Measurements from ENCODE around the gene INAFM2. TPM values are rescaled to one million over a fixed set of nuclear protein-coding genes. Genes with fewer than 3 reads are reported as not detected.

The INAFM2 gene
- total RNA-seq, 4 donors from 2014 or later, result 13.8 to 25.9 (median 20.5) TPM

GRCh38 chr15:40344631-40345120 lies 21.2 kb downstream of the INAFM2 start:
- TF ChIP-seq CTCF (IDR thresholded peaks at IDR 0.05), result peak; percentile 75 to 83 (median 77)
- no peak for TF ChIP-seq POLR2A (IDR thresholded peaks at IDR 0.05)
- no peaks in the 10 kb centered on the region for H3K9me3 ChIP-seq
- no peak for DNase-seq (ENCODE audit: low spot score in 2 of 2)
- H3K36me3 ChIP-seq, result no peaks in the 10 kb centered on the region
- no peaks in the 10 kb centered on the region for H3K27me3 ChIP-seq
- peaks cover 0 to 73% (median 25%) of the 10 kb centered on the region in 4 donors for H3K4me1 ChIP-seq
- H3K27ac ChIP-seq, result peak overlapping the region in 2 of 4 donors; percentile 2 to 76
- H3K4me3 ChIP-seq, result no peak overlapping the region
- 44 to 45% methylated on average over 14 to 15 of the region's 15 CpGs for WGBS, 2 donors

- whole genome bisulfite sequencing, 2 donors, result 59 to 67% methylated on average over 10 of the region's 10 CpGs
- H3K9me3 ChIP-seq, result no peaks in the 10 kb centered on the region
- H3K27me3 ChIP-seq, result no peaks in the 10 kb centered on the region
- peaks cover 0 to 66% (median 18%) of the 10 kb centered on the region in 4 donors for H3K4me1 ChIP-seq
- TF ChIP-seq POLR2A (IDR thresholded peaks at IDR 0.05) (no peak), CTCF (IDR thresholded peaks at IDR 0.05) (no peak), EP300 (IDR thresholded peaks at IDR 0.05) (no peak)
- DNase-seq (ENCODE audit: low spot score in 2 of 2), result no peak
- H3K36me3 ChIP-seq, result no peaks in the 10 kb centered on the region
- no peak overlapping the region for H3K4me3 ChIP-seq
- peak overlapping the region in 2 of 4 donors; percentile 46 to 76 for H3K27ac ChIP-seq
Observed at GRCh38 chr15:40345225-40345866, 21.9 kb downstream of the INAFM2 start.

- 84 to 85% methylated on average over 4 to 5 of the region's 6 CpGs for WGBS, 2 donors
- Histone ChIP-seq H3K27ac (peak overlapping the region in 2 of 4 donors; percentile 46 to 76), H3K9me3 (no peaks in the 10 kb centered on the region), H3K36me3 (no peaks in the 10 kb centered on the region), H3K27me3 (no peaks in the 10 kb centered on the region), H3K4me3 (no peak overlapping the region), H3K4me1 (peaks cover 0 to 60% (median 14%) of the 10 kb centered on the region in 4 donors)
- TF ChIP-seq EP300 (IDR thresholded peaks at IDR 0.05) (no peak), POLR2A (IDR thresholded peaks at IDR 0.05) (no peak), CTCF (IDR thresholded peaks at IDR 0.05) (no peak)
- no peak for DNase-seq (ENCODE audit: low spot score in 2 of 2)
Observed at GRCh38 chr15:40345867-40346578, 22.5 kb downstream of the INAFM2 start.

- no peaks in the 10 kb centered on the region for H3K36me3 ChIP-seq
- DNase-seq (ENCODE audit: low spot score in 2 of 2), result no peak
- no peaks in the 10 kb centered on the region for H3K27me3 ChIP-seq
- H3K9me3 ChIP-seq, result no peaks in the 10 kb centered on the region
- TF ChIP-seq POLR2A (IDR thresholded peaks at IDR 0.05), result no peak
- no peak for TF ChIP-seq EP300 (IDR thresholded peaks at IDR 0.05)
- no peak for TF ChIP-seq CTCF (IDR thresholded peaks at IDR 0.05)
- H3K4me1 ChIP-seq, result peaks cover 0 to 51% (median 7%) of the 10 kb centered on the region in 4 donors
- H3K4me3 ChIP-seq, result no peak overlapping the region
- peak overlapping the region in 2 of 4 donors; percentile 46 to 76 for H3K27ac ChIP-seq
- 81 to 84% methylated on average over 12 to 15 of the region's 15 CpGs for WGBS, 2 donors
Observed at GRCh38 chr15:40346579-40347558, 23.4 kb downstream of the INAFM2 start.

Data from tibial nerve (tissue), 4 donors.